Colon (tissue), 2 donors: ENCODE results near the gene RFX2.
"Not testable (repeated sequence)": the region's sequence is repeated elsewhere in the genome, so short reads cannot be mapped to it uniquely, and the experiment has no call there.

ENCODE experiments used
- FAIRE-seq: peaks from 2 replicates; lab custom pipeline; 2012; peaks lifted over from hg19 to GRCh38; lab: Jason Lieb, UNC
- donor health status: control.
- donor health status: control.

Gene RFX2

GRCh38 chr19:6012426-6013170, 97.7 kb downstream of the RFX2 start:
- no peak for FAIRE-seq

- no peak for FAIRE-seq
Observed at GRCh38 chr19:6011794-6012193, 98.5 kb downstream of the RFX2 start.

GRCh38 chr19:6011206-6011605, 99.1 kb downstream of the RFX2 start:
- FAIRE-seq, result no peak

- FAIRE-seq, result no peak
Observed at GRCh38 chr19:6010107-6010506, 100.2 kb downstream of the RFX2 start.

- FAIRE-seq, result no peak
Observed at GRCh38 chr19:6007866-6008265, 102.4 kb downstream of the RFX2 start.

- FAIRE-seq, result no peak
Observed at GRCh38 chr19:6006896-6007295, 103.4 kb downstream of the RFX2 start.

GRCh38 chr19:6006070-6006446, 104.2 kb downstream of the RFX2 start:
- FAIRE-seq, result not testable (repeated sequence)

- no peak for FAIRE-seq
Observed at GRCh38 chr19:6005321-6006069, 104.8 kb downstream of the RFX2 start.

- no peak for FAIRE-seq
Observed at GRCh38 chr19:6003976-6004375, 106.3 kb downstream of the RFX2 start.

- no peak for FAIRE-seq
Observed at GRCh38 chr19:6002591-6002990, 107.7 kb downstream of the RFX2 start.

GRCh38 chr19:6000228-6000847, 110.0 kb downstream of the RFX2 start:
- no peak for FAIRE-seq

GRCh38 chr19:5999693-6000092, 110.6 kb downstream of the RFX2 start:
- FAIRE-seq, result no peak

- no peak for FAIRE-seq
Observed at GRCh38 chr19:5997371-5997770, 112.9 kb downstream of the RFX2 start.

- FAIRE-seq, result no peak
Observed at GRCh38 chr19:5996623-5997320, 113.5 kb downstream of the RFX2 start.

- FAIRE-seq, result no peak
Observed at GRCh38 chr19:5996102-5996501, 114.2 kb downstream of the RFX2 start.

- no peak for FAIRE-seq
Observed at GRCh38 chr19:5995606-5996005, 114.7 kb downstream of the RFX2 start.

- no peak for FAIRE-seq
Observed at GRCh38 chr19:5994405-5995165, 115.7 kb downstream of the RFX2 start.

- FAIRE-seq, result no peak
Observed at GRCh38 chr19:5993648-5994358, 116.5 kb downstream of the RFX2 start.

- FAIRE-seq, result no peak
Observed at GRCh38 chr19:5993201-5993600, 117.1 kb downstream of the RFX2 start.

- FAIRE-seq, result no peak
Observed at GRCh38 chr19:5992756-5993155, 117.5 kb downstream of the RFX2 start.

GRCh38 chr19:5991244-5991838, 119.0 kb downstream of the RFX2 start:
- FAIRE-seq, result no peak
